ENCODE data around the gene PKN3.

PKN3 gene

GRCh38 chr9:128718475-128718874 lies 16.2 kb downstream of the PKN3 start:
- no peak for FAIRE-seq

- no peak for FAIRE-seq
These were observed 17.8 kb downstream of the PKN3 start for GRCh38 chr9:128719919-128720605.

- no peak for FAIRE-seq
These were observed 18.7 kb downstream of the PKN3 start for GRCh38 chr9:128720841-128721486.

GRCh38 chr9:128721487-128722010 lies 19.2 kb downstream of the PKN3 start:
- no peak for FAIRE-seq

- FAIRE-seq: no peak
These were observed 20.4 kb downstream of the PKN3 start for GRCh38 chr9:128722380-128723351.

- no peak for FAIRE-seq
These were observed 21.1 kb downstream of the PKN3 start for GRCh38 chr9:128723352-128723865.

- FAIRE-seq: peak; percentile 96
These were observed 21.8 kb downstream of the PKN3 start, which contains the start of gene ZDHHC12 for GRCh38 chr9:128723866-128724743. ZDHHC12 (minus strand) TSS chr9:128724127; CDS start chr9:128724093, 34 bp downstream.

GRCh38 chr9:128724744-128725211 lies 22.5 kb downstream of the PKN3 start:
- no peak for FAIRE-seq

GRCh38 chr9:128727640-128728248 lies 25.4 kb downstream of the PKN3 start:
- no peak for FAIRE-seq

- no peak for FAIRE-seq
These were observed 26.0 kb downstream of the PKN3 start for GRCh38 chr9:128728298-128728697.

- no peak for FAIRE-seq
These were observed 27.0 kb downstream of the PKN3 start for GRCh38 chr9:128729302-128729701.

- FAIRE-seq: no peak
These were observed 27.6 kb downstream of the PKN3 start for GRCh38 chr9:128729766-128730517.

- FAIRE-seq: no peak
These were observed 28.8 kb downstream of the PKN3 start for GRCh38 chr9:128731093-128731492.

- no peak for FAIRE-seq
These were observed 29.4 kb downstream of the PKN3 start for GRCh38 chr9:128731691-128732090.

- FAIRE-seq: no peak
These were observed 30.3 kb downstream of the PKN3 start for GRCh38 chr9:128732576-128732975.

- peak; percentile 95 for FAIRE-seq
These were observed 31.0 kb downstream of the PKN3 start for GRCh38 chr9:128733256-128733655.

GRCh38 chr9:128735373-128735772 lies 33.1 kb downstream of the PKN3 start:
- no peak for FAIRE-seq

- no peak for FAIRE-seq
These were observed 40.1 kb downstream of the PKN3 start for GRCh38 chr9:128742401-128742800.

GRCh38 chr9:128743421-128743820 lies 41.1 kb downstream of the PKN3 start:
- FAIRE-seq: no peak

- no peak for FAIRE-seq
These were observed 44.9 kb downstream of the PKN3 start for GRCh38 chr9:128747241-128747640.
